ENCODE data around the gene LRRFIP1.

- TF ChIP-seq POLR2A (IDR thresholded peaks at IDR 0.05) = no peak
- TF ChIP-seq CTCF (IDR thresholded peaks at IDR 0.05) = no peak
Observed at GRCh38 chr2:237737196-237737865, 109.9 kb downstream of the LRRFIP1 start.

Measured in adrenal gland (tissue), 5 donors.